ENCODE results near the gene KLHL24.

The KLHL24 gene

DNA sequence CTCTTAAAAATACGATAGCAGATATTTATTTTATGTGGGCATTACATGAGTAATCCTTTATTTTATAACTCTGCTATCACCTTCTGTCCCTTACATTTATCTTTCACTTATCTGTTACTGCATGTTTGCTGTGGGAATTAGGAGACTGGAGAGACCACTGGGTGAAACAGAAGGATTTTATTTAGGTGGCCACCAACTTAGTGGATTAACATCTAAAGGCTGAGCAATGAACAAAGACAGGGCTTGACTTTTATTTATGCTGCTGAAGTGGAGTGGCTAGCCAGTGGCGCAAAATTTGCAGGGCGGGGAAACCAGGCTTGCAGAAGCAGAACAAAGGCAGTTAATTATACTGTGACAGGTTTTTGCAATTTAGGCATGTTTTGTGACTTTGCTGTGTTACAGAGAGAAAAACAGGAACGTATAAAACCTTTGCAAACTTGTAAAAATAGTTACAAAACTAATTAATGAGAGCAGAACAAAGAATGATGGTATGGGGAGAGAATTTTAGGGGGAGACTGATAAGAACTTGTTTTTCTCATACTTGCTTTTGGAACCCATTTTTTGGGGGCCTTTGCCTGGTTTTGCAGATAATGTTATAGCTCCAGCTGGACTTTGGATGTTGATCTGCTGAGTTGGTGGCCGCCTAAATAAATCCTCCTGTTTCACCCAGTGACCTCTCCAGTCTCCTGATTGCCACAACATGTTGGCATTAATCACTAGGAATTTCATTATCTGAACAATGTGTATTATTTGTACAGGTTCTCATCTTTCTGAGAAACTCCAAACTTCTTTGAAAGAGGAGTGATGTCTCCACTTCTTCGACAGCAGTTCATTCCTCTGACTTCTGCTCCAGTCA lies 18.0 kb downstream of the KLHL24 start (continued):
- TF ChIP-seq ZNF10 (tag by site-specific recombination; IDR thresholded peaks at IDR 0.05) (no peak), ZBTB17 (tag by site-specific recombination; IDR thresholded peaks at IDR 0.05) (no peak), ZNF132 (tag by site-specific recombination; IDR thresholded peaks at IDR 0.05; ENCODE audit: borderline replicate concordance) (no peak), ZNF707 (tag by site-specific recombination; IDR thresholded peaks at IDR 0.05) (no peak), ZNF112 (tag by site-specific recombination; IDR thresholded peaks at IDR 0.05) (peak; percentile 52; the same call in 1 of the 2 replicates), ZNF544 (tag by site-specific recombination; IDR thresholded peaks at IDR 0.05) (0 out of 2 replicates have a peak, but pooled peaks have one; percentile 33), ZNF335 (tag by site-specific recombination; conservative IDR thresholded peaks at IDR 0.05) (no peak), ZNF626 (tag by site-specific recombination; IDR thresholded peaks at IDR 0.05) (peak; percentile 100), GFI1B (tag by site-specific recombination; IDR thresholded peaks at IDR 0.05) (no peak), ZNF155 (tag by site-specific recombination; IDR thresholded peaks at IDR 0.05) (0 out of 2 replicates have a peak, but pooled peaks have one; percentile 28), ZNF169 (tag by site-specific recombination; IDR thresholded peaks at IDR 0.05) (peak; percentile 65; the same call in 1 of the 2 replicates), SP7 (tag by site-specific recombination; IDR thresholded peaks at IDR 0.05) (peak; percentile 35; the same call in 1 of the 2 replicates), ZNF248 (tag by site-specific recombination; IDR thresholded peaks at IDR 0.05) (0 out of 2 replicates have a peak, but pooled peaks have one; percentile 37), TRIM28 (IDR thresholded peaks at IDR 0.05; ENCODE audit: borderline replicate concordance, low read length) (peak; percentile 37; the same call in 1 of the 2 replicates), ZSCAN30 (tag by site-specific recombination; IDR thresholded peaks at IDR 0.05) (peak; percentile 49; the same call in 1 of the 2 replicates), ZFP3 (tag by site-specific recombination; IDR thresholded peaks at IDR 0.05; ENCODE audit: low read depth) (no peak), ZNF184 (tag by site-specific recombination; IDR thresholded peaks at IDR 0.05) (0 out of 2 replicates have a peak, but pooled peaks have one; percentile 22), ZNF529 (tag by site-specific recombination; IDR thresholded peaks at IDR 0.05; ENCODE audit: insufficient replicate concordance) (peak; percentile 59)
- TF ChIP-seq, protein P1, sequence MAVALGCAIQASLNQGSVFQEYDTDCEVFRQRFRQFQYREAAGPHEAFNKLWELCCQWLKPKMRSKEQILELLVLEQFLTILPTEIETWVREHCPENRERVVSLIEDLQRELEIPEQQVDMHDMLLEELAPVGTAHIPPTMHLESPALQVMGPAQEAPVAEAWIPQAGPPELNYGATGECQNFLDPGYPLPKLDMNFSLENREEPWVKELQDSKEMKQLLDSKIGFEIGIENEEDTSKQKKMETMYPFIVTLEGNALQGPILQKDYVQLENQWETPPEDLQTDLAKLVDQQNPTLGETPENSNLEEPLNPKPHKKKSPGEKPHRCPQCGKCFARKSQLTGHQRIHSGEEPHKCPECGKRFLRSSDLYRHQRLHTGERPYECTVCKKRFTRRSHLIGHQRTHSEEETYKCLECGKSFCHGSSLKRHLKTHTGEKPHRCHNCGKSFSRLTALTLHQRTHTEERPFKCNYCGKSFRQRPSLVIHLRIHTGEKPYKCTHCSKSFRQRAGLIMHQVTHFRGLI (tag by site-specific recombination; IDR thresholded peaks at IDR 0.05): no peak
- TF ChIP-seq, protein P2, sequence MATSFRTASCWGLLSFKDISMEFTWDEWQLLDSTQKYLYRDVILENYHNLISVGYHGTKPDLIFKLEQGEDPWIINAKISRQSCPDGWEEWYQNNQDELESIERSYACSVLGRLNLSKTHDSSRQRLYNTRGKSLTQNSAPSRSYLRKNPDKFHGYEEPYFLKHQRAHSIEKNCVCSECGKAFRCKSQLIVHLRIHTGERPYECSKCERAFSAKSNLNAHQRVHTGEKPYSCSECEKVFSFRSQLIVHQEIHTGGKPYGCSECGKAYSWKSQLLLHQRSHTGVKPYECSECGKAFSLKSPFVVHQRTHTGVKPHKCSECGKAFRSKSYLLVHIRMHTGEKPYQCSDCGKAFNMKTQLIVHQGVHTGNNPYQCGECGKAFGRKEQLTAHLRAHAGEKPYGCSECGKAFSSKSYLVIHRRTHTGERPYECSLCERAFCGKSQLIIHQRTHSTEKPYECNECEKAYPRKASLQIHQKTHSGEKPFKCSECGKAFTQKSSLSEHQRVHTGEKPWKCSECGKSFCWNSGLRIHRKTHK (tag by site-specific recombination; IDR thresholded peaks at IDR 0.05): no peak
- TF ChIP-seq, protein P3, sequence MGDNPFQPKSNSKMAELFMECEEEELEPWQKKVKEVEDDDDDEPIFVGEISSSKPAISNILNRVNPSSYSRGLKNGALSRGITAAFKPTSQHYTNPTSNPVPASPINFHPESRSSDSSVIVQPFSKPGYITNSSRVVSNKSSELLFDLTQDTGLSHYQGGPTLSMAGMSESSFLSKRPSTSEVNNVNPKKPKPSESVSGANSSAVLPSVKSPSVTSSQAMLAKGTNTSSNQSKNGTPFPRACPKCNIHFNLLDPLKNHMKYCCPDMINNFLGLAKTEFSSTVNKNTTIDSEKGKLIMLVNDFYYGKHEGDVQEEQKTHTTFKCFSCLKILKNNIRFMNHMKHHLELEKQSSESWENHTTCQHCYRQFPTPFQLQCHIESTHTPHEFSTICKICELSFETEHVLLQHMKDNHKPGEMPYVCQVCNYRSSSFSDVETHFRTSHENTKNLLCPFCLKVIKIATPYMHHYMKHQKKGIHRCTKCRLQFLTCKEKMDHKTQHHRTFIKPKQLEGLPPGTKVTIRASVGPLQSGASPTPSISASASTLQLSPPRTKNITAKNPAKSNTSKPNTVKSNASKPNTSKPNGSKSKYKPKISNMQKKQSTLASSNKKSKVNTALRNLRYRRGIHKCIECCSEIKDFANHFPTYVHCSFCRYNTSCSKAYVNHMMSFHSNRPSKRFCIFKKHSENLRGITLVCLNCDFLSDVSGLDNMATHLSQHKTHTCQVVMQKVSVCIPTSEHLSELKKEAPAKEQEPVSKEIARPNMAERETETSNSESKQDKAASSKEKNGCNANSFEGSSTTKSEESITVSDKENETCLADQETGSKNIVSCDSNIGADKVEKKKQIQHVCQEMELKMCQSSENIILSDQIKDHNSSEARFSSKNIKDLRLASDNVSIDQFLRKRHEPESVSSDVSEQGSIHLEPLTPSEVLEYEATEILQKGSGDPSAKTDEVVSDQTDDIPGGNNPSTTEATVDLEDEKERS (tag by site-specific recombination; IDR thresholded peaks at IDR 0.05): peak; percentile 98
- TF ChIP-seq, protein P4, sequence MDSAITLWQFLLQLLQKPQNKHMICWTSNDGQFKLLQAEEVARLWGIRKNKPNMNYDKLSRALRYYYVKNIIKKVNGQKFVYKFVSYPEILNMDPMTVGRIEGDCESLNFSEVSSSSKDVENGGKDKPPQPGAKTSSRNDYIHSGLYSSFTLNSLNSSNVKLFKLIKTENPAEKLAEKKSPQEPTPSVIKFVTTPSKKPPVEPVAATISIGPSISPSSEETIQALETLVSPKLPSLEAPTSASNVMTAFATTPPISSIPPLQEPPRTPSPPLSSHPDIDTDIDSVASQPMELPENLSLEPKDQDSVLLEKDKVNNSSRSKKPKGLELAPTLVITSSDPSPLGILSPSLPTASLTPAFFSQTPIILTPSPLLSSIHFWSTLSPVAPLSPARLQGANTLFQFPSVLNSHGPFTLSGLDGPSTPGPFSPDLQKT (IDR thresholded peaks at IDR 0.05; ENCODE audit: borderline replicate concordance, low read depth, low read length): no peak
- TF ChIP-seq, protein P5, sequence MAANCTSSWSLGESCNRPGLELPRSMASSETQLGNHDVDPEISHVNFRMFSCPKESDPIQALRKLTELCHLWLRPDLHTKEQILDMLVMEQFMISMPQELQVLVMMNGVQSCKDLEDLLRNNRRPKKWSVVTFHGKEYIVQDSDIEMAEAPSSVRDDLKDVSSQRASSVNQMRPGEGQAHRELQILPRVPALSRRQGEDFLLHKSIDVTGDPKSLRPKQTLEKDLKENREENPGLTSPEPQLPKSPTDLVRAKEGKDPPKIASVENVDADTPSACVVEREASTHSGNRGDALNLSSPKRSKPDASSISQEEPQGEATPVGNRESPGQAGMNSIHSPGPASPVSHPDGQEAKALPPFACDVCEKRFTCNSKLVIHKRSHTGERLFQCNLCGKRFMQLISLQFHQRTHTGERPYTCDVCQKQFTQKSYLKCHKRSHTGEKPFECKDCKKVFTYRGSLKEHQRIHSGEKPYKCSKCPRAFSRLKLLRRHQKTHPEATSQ (tag by site-specific recombination; IDR thresholded peaks at IDR 0.05): no peak
- TF ChIP-seq, protein P6, sequence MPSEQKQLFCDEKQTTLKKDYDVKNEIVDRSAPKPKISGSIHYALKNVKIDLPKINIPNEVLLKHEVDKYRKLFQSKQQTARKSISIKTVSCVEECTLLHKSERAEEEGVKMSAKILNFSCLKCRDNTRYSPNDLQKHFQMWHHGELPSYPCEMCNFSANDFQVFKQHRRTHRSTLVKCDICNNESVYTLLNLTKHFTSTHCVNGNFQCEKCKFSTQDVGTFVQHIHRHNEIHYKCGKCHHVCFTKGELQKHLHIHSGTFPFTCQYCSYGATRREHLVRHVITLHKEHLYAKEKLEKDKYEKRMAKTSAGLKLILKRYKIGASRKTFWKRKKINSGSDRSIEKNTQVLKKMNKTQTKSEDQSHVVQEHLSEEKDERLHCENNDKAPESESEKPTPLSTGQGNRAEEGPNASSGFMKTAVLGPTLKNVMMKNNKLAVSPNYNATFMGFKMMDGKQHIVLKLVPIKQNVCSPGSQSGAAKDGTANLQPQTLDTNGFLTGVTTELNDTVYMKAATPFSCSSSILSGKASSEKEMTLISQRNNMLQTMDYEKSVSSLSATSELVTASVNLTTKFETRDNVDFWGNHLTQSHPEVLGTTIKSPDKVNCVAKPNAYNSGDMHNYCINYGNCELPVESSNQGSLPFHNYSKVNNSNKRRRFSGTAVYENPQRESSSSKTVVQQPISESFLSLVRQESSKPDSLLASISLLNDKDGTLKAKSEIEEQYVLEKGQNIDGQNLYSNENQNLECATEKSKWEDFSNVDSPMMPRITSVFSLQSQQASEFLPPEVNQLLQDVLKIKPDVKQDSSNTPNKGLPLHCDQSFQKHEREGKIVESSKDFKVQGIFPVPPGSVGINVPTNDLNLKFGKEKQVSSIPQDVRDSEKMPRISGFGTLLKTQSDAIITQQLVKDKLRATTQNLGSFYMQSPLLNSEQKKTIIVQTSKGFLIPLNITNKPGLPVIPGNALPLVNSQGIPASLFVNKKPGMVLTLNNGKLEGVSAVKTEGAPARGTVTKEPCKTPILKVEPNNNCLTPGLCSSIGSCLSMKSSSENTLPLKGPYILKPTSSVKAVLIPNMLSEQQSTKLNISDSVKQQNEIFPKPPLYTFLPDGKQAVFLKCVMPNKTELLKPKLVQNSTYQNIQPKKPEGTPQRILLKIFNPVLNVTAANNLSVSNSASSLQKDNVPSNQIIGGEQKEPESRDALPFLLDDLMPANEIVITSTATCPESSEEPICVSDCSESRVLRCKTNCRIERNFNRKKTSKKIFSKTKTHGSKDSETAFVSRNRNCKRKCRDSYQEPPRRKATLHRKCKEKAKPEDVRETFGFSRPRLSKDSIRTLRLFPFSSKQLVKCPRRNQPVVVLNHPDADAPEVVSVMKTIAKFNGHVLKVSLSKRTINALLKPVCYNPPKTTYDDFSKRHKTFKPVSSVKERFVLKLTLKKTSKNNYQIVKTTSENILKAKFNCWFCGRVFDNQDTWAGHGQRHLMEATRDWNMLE (tag by site-specific recombination; conservative IDR thresholded peaks at IDR 0.05; ENCODE audit: low read depth): 0 out of 2 replicates have a peak, but pooled peaks have one; percentile 28

Data from HEK293 (cell line).